ENCODE results near the gene SEC31A. TPM values are rescaled to one million over a fixed set of nuclear protein-coding genes. Genes with fewer than 3 reads are reported as not detected.

SEC31A gene
- total RNA-seq, 1 experiment from 2014 or later = 137 TPM

- CTCF ChIA-PET = no interaction called here
- peaks cover 50% of the 10 kb centered on the region for H3K27me3 Mint-ChIP-seq (ENCODE audit: low read depth)
- H3K4me3 Mint-ChIP-seq = no peak overlapping the region
- POLR2A ChIA-PET = no interaction called here
- H3K27ac Mint-ChIP-seq = no peak overlapping the region
- ATAC-seq (no peak), DNase-seq (ENCODE audit: low spot score) (no peak)
- H3K4me1 Mint-ChIP-seq = peaks cover 9% of the 10 kb centered on the region
- no peaks in the 10 kb centered on the region for H3K9me3 Mint-ChIP-seq
- no peak for TF ChIP-seq CBFB (CRISPR knock-in tag; IDR thresholded peaks at IDR 0.05; ENCODE audit: low read depth)
- TF ChIP-seq RORB (CRISPR knock-in tag; IDR thresholded peaks at IDR 0.05) = no peak
- TF ChIP-seq TEAD1 (CRISPR knock-in tag; IDR thresholded peaks at IDR 0.05) = no peak
- TF ChIP-seq, protein P1, sequence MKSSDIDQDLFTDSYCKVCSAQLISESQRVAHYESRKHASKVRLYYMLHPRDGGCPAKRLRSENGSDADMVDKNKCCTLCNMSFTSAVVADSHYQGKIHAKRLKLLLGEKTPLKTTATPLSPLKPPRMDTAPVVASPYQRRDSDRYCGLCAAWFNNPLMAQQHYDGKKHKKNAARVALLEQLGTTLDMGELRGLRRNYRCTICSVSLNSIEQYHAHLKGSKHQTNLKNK (CRISPR knock-in tag; IDR thresholded peaks at IDR 0.05) = no peak
- no peak for TF ChIP-seq ZNF219 (CRISPR knock-in tag; IDR thresholded peaks at IDR 0.05; ENCODE audit: borderline replicate concordance)
- TF ChIP-seq ETV6 (CRISPR knock-in tag; IDR thresholded peaks at IDR 0.05) = no peak
- no peak for TF ChIP-seq CDX4 (CRISPR knock-in tag; IDR thresholded peaks at IDR 0.05; ENCODE audit: borderline replicate concordance)
- no peak for TF ChIP-seq HMGXB4 (CRISPR knock-in tag; IDR thresholded peaks at IDR 0.05)
- TF ChIP-seq SMAD3 (CRISPR knock-in tag; IDR thresholded peaks at IDR 0.05; ENCODE audit: borderline replicate concordance) = no peak
- no peak for TF ChIP-seq SP1 (CRISPR knock-in tag; conservative IDR thresholded peaks at IDR 0.05)
- no peak for TF ChIP-seq CREB1 (CRISPR knock-in tag; IDR thresholded peaks at IDR 0.05)
- H3K36me3 Mint-ChIP-seq = no peaks in the 10 kb centered on the region
These were observed 88.0 kb downstream of the SEC31A start for GRCh38 chr4:82802911-82803310.

DNA sequence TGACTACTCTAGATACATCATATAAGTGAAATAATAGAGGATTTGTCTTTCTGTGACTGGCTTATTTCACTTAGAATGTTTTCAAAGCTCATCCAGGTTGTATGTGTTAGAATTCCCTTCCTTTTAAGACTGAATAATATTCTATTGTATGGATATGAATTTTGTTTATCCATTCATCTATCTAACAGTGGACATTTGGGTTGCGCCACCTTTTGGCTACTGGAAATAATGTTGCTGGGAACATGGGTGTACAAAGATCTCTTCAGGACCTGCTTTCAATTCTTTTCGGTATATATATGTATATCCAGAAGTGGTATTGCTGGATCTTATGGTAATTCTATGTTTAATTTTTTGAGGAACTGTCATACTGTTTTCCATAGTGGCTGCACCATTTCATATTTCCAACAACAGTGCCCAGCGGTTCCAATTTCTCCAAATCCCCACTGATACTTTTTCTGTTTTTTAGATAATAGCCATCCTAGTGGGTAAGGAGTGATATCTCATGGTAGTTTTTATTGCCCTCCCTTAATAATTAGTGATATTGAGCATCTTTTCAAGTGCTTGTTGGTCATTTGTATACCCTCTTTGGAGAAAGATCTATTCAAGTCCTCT is 88.9 kb downstream of the SEC31A start:
- ChIA-PET POLR2A (no interaction called here), CTCF (no interaction called here)
- H3K27me3 Mint-ChIP-seq (ENCODE audit: low read depth) = peaks cover 58% of the 10 kb centered on the region
- no peaks in the 10 kb centered on the region for H3K9me3 Mint-ChIP-seq
- no peak overlapping the region for H3K27ac Mint-ChIP-seq
- DNase-seq (ENCODE audit: low spot score) (no peak), ATAC-seq (no peak)
- no peak for TF ChIP-seq ZNF317 (CRISPR knock-in tag; IDR thresholded peaks at IDR 0.05; ENCODE audit: borderline replicate concordance, low read depth)
- no peak overlapping the region for H3K4me3 Mint-ChIP-seq
- peaks cover 15% of the 10 kb centered on the region for H3K4me1 Mint-ChIP-seq
- no peaks in the 10 kb centered on the region for H3K36me3 Mint-ChIP-seq

DNA sequence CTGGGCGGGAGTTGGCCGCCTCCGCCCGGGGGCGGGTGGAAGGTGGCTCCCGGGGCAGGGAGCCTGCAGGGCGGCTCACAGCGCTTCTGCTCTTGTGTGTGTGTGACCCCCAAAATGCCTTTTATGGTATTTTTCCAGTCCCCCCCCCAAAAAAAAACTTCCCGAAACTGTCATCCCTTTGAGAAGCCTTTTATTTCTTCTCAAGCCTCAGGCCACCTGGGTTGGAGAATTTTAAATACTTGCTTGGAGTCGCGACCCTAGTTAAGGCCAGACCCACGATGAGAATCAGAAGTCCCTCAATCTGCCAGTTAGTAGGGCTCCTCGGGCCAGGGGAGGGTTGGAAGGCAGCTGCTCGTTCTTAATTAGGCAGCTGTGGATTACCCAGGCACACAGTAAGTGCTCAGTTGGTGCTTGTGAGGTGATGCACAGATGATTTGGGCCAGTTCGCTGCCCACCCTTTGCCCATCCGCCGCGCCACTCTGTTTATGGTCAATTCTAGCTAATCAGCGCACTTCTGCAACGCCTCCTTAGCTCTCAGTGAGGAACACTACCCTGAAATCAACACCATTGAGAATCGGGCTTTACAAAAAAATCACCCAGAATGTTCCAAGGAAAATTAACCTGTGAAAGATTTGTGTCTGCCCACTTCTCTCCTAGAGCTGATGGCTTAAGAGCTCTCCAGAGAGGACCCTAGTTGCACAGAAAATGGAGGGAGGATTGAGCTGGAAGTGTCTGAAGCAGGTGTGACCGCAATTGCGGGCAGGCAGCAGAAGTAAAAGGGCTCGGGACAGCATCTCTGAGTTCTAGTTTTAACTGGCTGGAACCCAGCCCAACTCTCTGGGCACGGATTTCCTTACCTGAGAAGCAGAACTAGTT is 91.7 kb downstream of the SEC31A start:
- H3K27me3 Mint-ChIP-seq (ENCODE audit: low read depth) = peaks cover 86% of the 10 kb centered on the region
- ATAC-seq = peak; percentile 6

More for the DNA sequence above, 91.7 kb downstream of the SEC31A start:
- Mint-ChIP-seq H3K27ac (no peak overlapping the region), H3K36me3 (no peaks in the 10 kb centered on the region), H3K4me1 (peaks cover 24% of the 10 kb centered on the region), H3K9me3 (no peaks in the 10 kb centered on the region), H3K4me3 (peak overlapping the region; percentile 72)
- DNase-seq (ENCODE audit: low spot score) = no peak
- TF ChIP-seq, protein P2, sequence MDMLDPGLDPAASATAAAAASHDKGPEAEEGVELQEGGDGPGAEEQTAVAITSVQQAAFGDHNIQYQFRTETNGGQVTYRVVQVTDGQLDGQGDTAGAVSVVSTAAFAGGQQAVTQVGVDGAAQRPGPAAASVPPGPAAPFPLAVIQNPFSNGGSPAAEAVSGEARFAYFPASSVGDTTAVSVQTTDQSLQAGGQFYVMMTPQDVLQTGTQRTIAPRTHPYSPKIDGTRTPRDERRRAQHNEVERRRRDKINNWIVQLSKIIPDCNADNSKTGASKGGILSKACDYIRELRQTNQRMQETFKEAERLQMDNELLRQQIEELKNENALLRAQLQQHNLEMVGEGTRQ (CRISPR knock-in tag; IDR thresholded peaks at IDR 0.05) = no peak
- 0 out of 2 replicates have a peak, but pooled peaks have one; percentile 1 for TF ChIP-seq NFYB (CRISPR knock-in tag; conservative IDR thresholded peaks at IDR 0.05; ENCODE audit: low read depth)
- POLR2A ChIA-PET = interaction anchor here (1.3 to 2.7 kb wide), 3 partner anchors 15 to 425 kb away, joined by 3 to 7 read pairs (median 5); partner anchors contain the start of gene HNRNPD
- CTCF ChIA-PET = interaction anchor here (0.7 to 3.8 kb wide), 17 partner anchors 13 to 552 kb away, joined by 3 to 17 read pairs (median 4); partner anchors contain the start of gene COPS4
